Adrenal gland (tissue), 12 donors: ENCODE measurements around the gene DDX51. TPM values are rescaled to one million over a fixed set of nuclear protein-coding genes. Genes with fewer than 3 reads are reported as not detected.
A peak's percentile ranks its signal among the peaks of the same experiment; 100 is the strongest.

Source experiments
- DNase-seq, 7 donors: peaks; one replicate each; pipeline ENCODE4 v3.0.0-alpha.2; 2019 to 2020
- H3K27ac ChIP-seq, 5 donors: fragments of 200-600 bp; sonication (generic) in 4 of 5; 1 replicate in 3 of 5; 2 replicates in 2 of 5; pipeline versions ENCODE4 v1.5.1 to v1.8.0; 2016 to 2020; ENCODE audit warnings: mild to moderate bottlenecking in 1 of 5
- H3K27me3 ChIP-seq: fragments of 200-600 bp; 2 replicates; pipeline ENCODE4 v1.8.0; 2021
- H3K36me3 ChIP-seq, 2 donors: fragments of 200-600 bp; replicated peaks in 1 of 2; 1 replicate in 1 of 2; 2 replicates in 1 of 2; pipeline versions ENCODE4 v1.5.1 to v1.8.0; 2018 to 2022
- H3K4me1 ChIP-seq, 2 donors: fragments of 200-600 bp; replicated peaks in 1 of 2; 1 replicate in 1 of 2; 2 replicates in 1 of 2; pipeline versions ENCODE4 v1.5.1 to v1.8.0; 2018 to 2021
- H3K4me3 ChIP-seq, 4 donors: fragments of 200-600 bp; sonication (generic) in 3 of 4; one replicate each; pipeline ENCODE4 v1.5.1; 2016 to 2018
- H3K9me3 ChIP-seq, 3 donors: fragments of 200-600 bp; sonication (generic) in 1 of 3; replicated peaks in 1 of 3; 1 replicate in 2 of 3; 2 replicates in 1 of 3; pipeline versions ENCODE4 v1.5.1 to v1.8.0; 2016 to 2021
- CTCF ChIP-seq, 6 experiments: fragments of 450-650 bp in 4 of 6; fragments of 200-600 bp in 2 of 6; sonication (generic) in 1 of 6; IDR thresholded peaks; 1 replicate in 5 of 6; 2 replicates in 1 of 6; pipeline versions ENCODE4 v1.5.1 to v1.8.0; 2016 to 2021; ENCODE audit warnings: antibody characterized with exemption in 6 of 6, mild to moderate bottlenecking in 2 of 6, moderate library complexity in 1 of 6
- POLR2A ChIP-seq, 2 donors: fragments of 450-650 bp; IDR thresholded peaks; one replicate each; pipeline ENCODE4 v1.6.1; 2017; ENCODE audit warnings: antibody characterized with exemption in 2 of 2, mild to moderate bottlenecking in 2 of 2, moderate library complexity in 1 of 2
- WGBS, 4 donors: extraction: QIAGEN DNeasy Blood & Tissue Kit in 2 of 4; methylation state at CpG; one replicate each; pipeline versions ENCODE4 v1.1.5 to v1.1.7; 2013 to 2017; 5-methylcytosine and 5-hydroxymethylcytosine counted together
- intact Hi-C, 2 donors: fragments of 100-400 bp; cut with DNase I; formaldehyde crosslinking; loops; one replicate each; pipeline versions ENCODE4 v1.14.1 to v1.15.0; 2022 to 2023
- polyA plus RNA-seq, 3 donors: library from polyadenylated mRNA; stranded (reverse); fragments of 200-250 nt in 2 of 3; fragments of 350-450 nt in 1 of 3; fragmentation: Illumina TruSeq in 1 of 3; extraction: RNeasy Lipid Tissue Mini Kit (QIAGEN cat#74804) in 1 of 3; gene quantifications; one replicate each; pipeline ENCODE4 v1.2.3, GENCODE V29; 2013 to 2014
- total RNA-seq, 9 donors: library from RNA; depleted of rRNA in 4 of 9; stranded (reverse); fragments of >200 nt in 4 of 9; fragments of 120-200 nt in 1 of 9; fragmentation: NEBNext Ultra II Directional in 1 of 9; extraction: Animal tissue kit (Norgen Biotek cat#: 25700) in 1 of 9; gene quantifications; one replicate each; pipeline versions ENCODE4 v1.1.0 to v1.2.4, GENCODE V29; 2013 to 2023
- donor health status: healthy with polysubstance abuse.
- donor health status: Bipolar disorder and iron deficiency.
- donor health status: DM: yes; HTN: yes; CAD: no.
- donor health status: DM: no; HTN: no; CAD: no.
- donor health status: DM: no; HTN: no; CAD: no.
- donor health status: DM: yes; HTN: yes; CAD: no.

Gene DDX51
- total and polyA plus RNA-seq, 12 donors = 4.8 to 64.4 (median 14.3) TPM

- H3K4me1 ChIP-seq = no peaks in the 10 kb centered on the region
- no peak overlapping the region for H3K27ac ChIP-seq
- no peak for DNase-seq
- TF ChIP-seq POLR2A (IDR thresholded peaks at IDR 0.05) (no peak), CTCF (IDR thresholded peaks at IDR 0.05) (no peak)
- intact Hi-C loops = no loop called here
- no peaks in the 10 kb centered on the region for H3K9me3 ChIP-seq
- H3K36me3 ChIP-seq = peaks cover 0 to 5% of the 10 kb centered on the region in 2 donors
- H3K4me3 ChIP-seq = no peak overlapping the region
- WGBS, 4 donors = 47 to 54% (median 50%) methylated on average over 16 to 27 of the region's 27 CpGs
- no peaks in the 10 kb centered on the region for H3K27me3 ChIP-seq
These were observed 10.0 kb downstream of the DDX51 start for GRCh38 chr12:132133952-132134652.

- intact Hi-C loops = no loop called here
- H3K27ac ChIP-seq = no peak overlapping the region
- WGBS, 4 donors = 84 to 94% (median 93%) methylated on average over 10 to 39 of the region's 39 CpGs
- TF ChIP-seq POLR2A (IDR thresholded peaks at IDR 0.05) = no peak
- TF ChIP-seq CTCF (IDR thresholded peaks at IDR 0.05) = no peak
- H3K9me3 ChIP-seq = no peaks in the 10 kb centered on the region
- no peak overlapping the region for H3K4me3 ChIP-seq
- no peaks in the 10 kb centered on the region for H3K27me3 ChIP-seq
- H3K36me3 ChIP-seq = peaks cover 0 to 1% of the 10 kb centered on the region in 2 donors
- H3K4me1 ChIP-seq = no peaks in the 10 kb centered on the region
- no peak for DNase-seq
These were observed 11.3 kb downstream of the DDX51 start for GRCh38 chr12:132132609-132133430.

- DNase-seq = no peak
- TF ChIP-seq CTCF (IDR thresholded peaks at IDR 0.05) (no peak), POLR2A (IDR thresholded peaks at IDR 0.05) (no peak)
- Histone ChIP-seq H3K9me3 (no peaks in the 10 kb centered on the region), H3K27me3 (no peaks in the 10 kb centered on the region), H3K36me3 (peaks cover 0 to 9% of the 10 kb centered on the region in 2 donors), H3K4me3 (no peak overlapping the region), H3K4me1 (no peaks in the 10 kb centered on the region), H3K27ac (no peak overlapping the region)
- intact Hi-C loops = no loop called here
- 88 to 95% (median 93%) methylated on average over 11 to 14 of the region's 14 CpGs for WGBS, 4 donors
These were observed 12.2 kb downstream of the DDX51 start for GRCh38 chr12:132131952-132132351.

GRCh38 chr12:132131229-132131628 lies 12.9 kb downstream of the DDX51 start:
- TF ChIP-seq CTCF (IDR thresholded peaks at IDR 0.05) (no peak), POLR2A (IDR thresholded peaks at IDR 0.05) (no peak)
- Histone ChIP-seq H3K4me1 (no peaks in the 10 kb centered on the region), H3K36me3 (peaks cover 0 to 16% of the 10 kb centered on the region in 2 donors), H3K4me3 (no peak overlapping the region), H3K27me3 (no peaks in the 10 kb centered on the region), H3K27ac (no peak overlapping the region), H3K9me3 (no peaks in the 10 kb centered on the region)
- peak in 1 of 7 donors; percentile 30 for DNase-seq
- intact Hi-C loops = no loop called here
- 96 to 98% (median 98%) methylated on average over 14 of the region's 14 CpGs for WGBS, 4 donors
